ENCODE results near the gene GPR171.

DNA sequence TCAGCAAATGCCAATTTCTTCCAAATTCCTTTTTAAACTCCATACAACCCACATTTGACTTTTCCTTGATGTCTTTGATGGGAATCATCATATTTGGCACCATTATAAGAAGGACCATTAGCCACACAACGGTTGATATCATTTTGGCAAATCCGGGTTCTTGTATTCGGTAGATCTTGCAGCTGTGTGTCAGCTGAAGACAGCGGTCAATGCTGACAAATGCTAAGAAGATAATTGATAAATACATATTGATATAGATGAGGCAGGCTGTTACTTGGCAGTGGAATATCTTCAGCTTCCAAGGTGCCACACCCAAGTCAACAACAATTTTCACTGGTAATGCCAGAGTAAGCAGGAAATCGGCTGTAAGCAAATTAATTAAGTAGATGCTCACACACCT, 4.2 kb downstream of the GPR171 start:
- TF ChIP-seq, protein P1, sequence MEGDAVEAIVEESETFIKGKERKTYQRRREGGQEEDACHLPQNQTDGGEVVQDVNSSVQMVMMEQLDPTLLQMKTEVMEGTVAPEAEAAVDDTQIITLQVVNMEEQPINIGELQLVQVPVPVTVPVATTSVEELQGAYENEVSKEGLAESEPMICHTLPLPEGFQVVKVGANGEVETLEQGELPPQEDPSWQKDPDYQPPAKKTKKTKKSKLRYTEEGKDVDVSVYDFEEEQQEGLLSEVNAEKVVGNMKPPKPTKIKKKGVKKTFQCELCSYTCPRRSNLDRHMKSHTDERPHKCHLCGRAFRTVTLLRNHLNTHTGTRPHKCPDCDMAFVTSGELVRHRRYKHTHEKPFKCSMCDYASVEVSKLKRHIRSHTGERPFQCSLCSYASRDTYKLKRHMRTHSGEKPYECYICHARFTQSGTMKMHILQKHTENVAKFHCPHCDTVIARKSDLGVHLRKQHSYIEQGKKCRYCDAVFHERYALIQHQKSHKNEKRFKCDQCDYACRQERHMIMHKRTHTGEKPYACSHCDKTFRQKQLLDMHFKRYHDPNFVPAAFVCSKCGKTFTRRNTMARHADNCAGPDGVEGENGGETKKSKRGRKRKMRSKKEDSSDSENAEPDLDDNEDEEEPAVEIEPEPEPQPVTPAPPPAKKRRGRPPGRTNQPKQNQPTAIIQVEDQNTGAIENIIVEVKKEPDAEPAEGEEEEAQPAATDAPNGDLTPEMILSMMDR (IDR thresholded peaks at IDR 0.05): no peak
- TF ChIP-seq EZH2 (IDR thresholded peaks at IDR 0.05): no peak
- no peak for TF ChIP-seq EZH2phosphoT487 (IDR thresholded peaks at IDR 0.05)
